K562 (cell line): Measurements from ENCODE around the gene ELP5. TPM values are rescaled to one million over a fixed set of nuclear protein-coding genes. Genes with fewer than 3 reads are reported as not detected.

ENCODE experiments used
- ARNT ChIP-seq, 2 experiments: fragments of 450-650 bp; IDR thresholded peaks; 2 replicates each; pipeline ENCODE4 v1.6.1; 2016; ENCODE audit warnings: mild to moderate bottlenecking in 1 of 2
- BRD9 ChIP-seq: fragments of 450-650 bp; IDR thresholded peaks from 2 replicates; pipeline ENCODE4 v1.6.1; 2018; ENCODE audit warnings: low read depth; ENCODE audit not compliant: partially characterized antibody
- CCNT2 ChIP-seq: IDR thresholded peaks from 2 replicates; pipeline ENCODE4 v1.6.1; 2011; ENCODE audit warnings: borderline replicate concordance, low read depth, mild to moderate bottlenecking, moderate library complexity, mixed read lengths, low read length; ENCODE audit not compliant: insufficient read length; ENCODE audit errors: extremely low read depth
- EGR1 ChIP-seq: fragments of 450-650 bp; conservative IDR thresholded peaks from 2 replicates; pipeline ENCODE4 v1.6.1; 2017; ENCODE audit warnings: mild to moderate bottlenecking
- HDGF ChIP-seq: fragments of 450-650 bp; IDR thresholded peaks from 2 replicates; pipeline ENCODE4 v1.6.1; 2016
- HNRNPL ChIP-seq: fragments of 200-400 bp; formaldehyde crosslinking; IDR thresholded peaks from 2 replicates; pipeline ENCODE4 v1.6.1; 2017; ENCODE audit warnings: low read depth, mild to moderate bottlenecking, low read length
- L3MBTL2 ChIP-seq: fragments of 450-650 bp; IDR thresholded peaks from 2 replicates; pipeline ENCODE4 v1.6.1; 2016; ENCODE audit warnings: mild to moderate bottlenecking, moderate library complexity
- NCOA1 ChIP-seq: fragments of 450-650 bp; IDR thresholded peaks from 2 replicates; pipeline ENCODE4 v1.6.1; 2016; ENCODE audit warnings: low read depth
- NFIC ChIP-seq: fragments of 450-650 bp; IDR thresholded peaks from 2 replicates; pipeline ENCODE4 v1.6.1; 2017; ENCODE audit warnings: mild to moderate bottlenecking, inconsistent platforms
- NR3C1 ChIP-seq: sonication (generic); formaldehyde crosslinking; IDR thresholded peaks from 2 replicates; pipeline ENCODE4 v1.8.1; 2022; ENCODE audit warnings: missing genetic modification reagents
- POLR2AphosphoS5 ChIP-seq: IDR thresholded peaks from 2 replicates; pipeline ENCODE4 v1.6.1; 2011; ENCODE audit warnings: mild to moderate bottlenecking, low read depth, low read length, moderate library complexity; ENCODE audit not compliant: control insufficient read depth, insufficient read depth
- POLR2H ChIP-seq: IDR thresholded peaks from 2 replicates; pipeline ENCODE4 v1.6.1; 2016; ENCODE audit warnings: missing genetic modification characterization, low read depth, mild to moderate bottlenecking, control low read depth, missing compliant biosample characterization, moderate library complexity
- SMAD4 ChIP-seq: fragments of 250-450 bp; sonication (Bioruptor Pico); conservative IDR thresholded peaks from 2 replicates; pipeline ENCODE4 v1.8.0; 2021; ENCODE audit warnings: inconsistent platforms, mild to moderate bottlenecking, moderate library complexity
- STAG1 ChIP-seq: sonication (generic); formaldehyde crosslinking; IDR thresholded peaks from 2 replicates; pipeline ENCODE4 v1.5.0; 2020; ENCODE audit warnings: missing genetic modification reagents, borderline replicate concordance
- TAF9B ChIP-seq: fragments of 450-650 bp; IDR thresholded peaks from 2 replicates; pipeline ENCODE4 v1.6.1; 2018; ENCODE audit warnings: mild to moderate bottlenecking; ENCODE audit not compliant: partially characterized antibody
- TSHZ1 ChIP-seq: fragments of 250-450 bp; sonication (Bioruptor Pico); IDR thresholded peaks from 2 replicates; pipeline ENCODE4 v1.4.0; 2020; ENCODE audit warnings: mild to moderate bottlenecking, moderate library complexity
- U2AF1 ChIP-seq: fragments of 200-400 bp; formaldehyde crosslinking; optimal IDR thresholded peaks from 2 replicates; pipeline ENCODE3; 2017; ENCODE audit warnings: mild to moderate bottlenecking, low read depth, low read length, moderate library complexity
- ZNF274 ChIP-seq: IDR thresholded peaks from 2 replicates; pipeline ENCODE4 v1.6.1; 2011; ENCODE audit warnings: low read depth, mild to moderate bottlenecking, low read length, moderate library complexity, borderline replicate concordance
- polyA plus RNA-seq, 8 experiments: library from polyadenylated mRNA; depleted of rRNA in 4 of 8; stranded (reverse) in 5 of 8; unstranded in 3 of 8; fragments of >200 nt; fragmentation: Nextera tagmentation in 2 of 8; fragmentation: Illumina TruSeq in 1 of 8; extraction: Ambion mirVana in 2 of 8; extraction: Trizol in 1 of 8; gene quantifications; 2 replicates each; pipeline versions ENCODE4 v1.2.1 to v1.2.3, GENCODE V29; 2011 to 2014; ENCODE audit warnings: inconsistent platforms in 1 of 8, missing spikeins in 1 of 8
- total RNA-seq, 7 experiments: library from RNA; depleted of rRNA in 6 of 7; stranded (reverse); fragments of >200 nt in 6 of 7; fragmentation: Illumina TruSeq in 2 of 7; extraction: Trizol in 2 of 7; gene quantifications; 2 replicates each; pipeline versions ENCODE4 v1.2.1 to v1.2.3, GENCODE V29; 2011 to 2021; ENCODE audit warnings: low replicate concordance in 1 of 7
- TF ChIP-seq, protein P1 (sequence below): sonication (generic); formaldehyde crosslinking; IDR thresholded peaks from 2 replicates; pipeline ENCODE4 v1.8.0; 2022; ENCODE audit warnings: missing genetic modification reagents, mild to moderate bottlenecking, borderline replicate concordance
- TF ChIP-seq, protein P2 (sequence below), 2 experiments: fragments of 450-650 bp in 1 of 2; sonication (generic) in 1 of 2; formaldehyde crosslinking; conservative IDR thresholded peaks; 2 replicates each; pipeline versions ENCODE4 v1.4.0 to v1.8.1; 2020 to 2022; ENCODE audit warnings: mild to moderate bottlenecking in 1 of 2, missing genetic modification reagents in 1 of 2

ELP5 gene
- total and polyA plus RNA-seq, 9 of the 15 experiments (the other 6 are each of a cell fraction or from before 2014, with no cell fraction given), result 25.7 to 77.9 (median 52.9) TPM

- 0 out of 2 replicates have a peak, but pooled peaks have one; percentile 46 for TF ChIP-seq POLR2AphosphoS5
- TF ChIP-seq L3MBTL2, result peak; percentile 50; the same call in 1 of the 2 replicates
- no peak for TF ChIP-seq BRD9
- TF ChIP-seq U2AF1, result no peak
- TF ChIP-seq POLR2H (tag), result peak; percentile 58
- TF ChIP-seq SMAD4 (CRISPR knock-in tag), result no peak
- TF ChIP-seq NFIC, result 0 out of 2 replicates have a peak, but pooled peaks have one; percentile 8
- no peak for TF ChIP-seq NR3C1 (CRISPR knock-in tag)
- peak; percentile 71 for TF ChIP-seq EGR1
- no peak for TF ChIP-seq HNRNPL
- TF ChIP-seq CCNT2, result peak; percentile 69
- no peak for TF ChIP-seq TSHZ1 (CRISPR knock-in tag)
- no peak for TF ChIP-seq NCOA1
- TF ChIP-seq, protein P1, sequence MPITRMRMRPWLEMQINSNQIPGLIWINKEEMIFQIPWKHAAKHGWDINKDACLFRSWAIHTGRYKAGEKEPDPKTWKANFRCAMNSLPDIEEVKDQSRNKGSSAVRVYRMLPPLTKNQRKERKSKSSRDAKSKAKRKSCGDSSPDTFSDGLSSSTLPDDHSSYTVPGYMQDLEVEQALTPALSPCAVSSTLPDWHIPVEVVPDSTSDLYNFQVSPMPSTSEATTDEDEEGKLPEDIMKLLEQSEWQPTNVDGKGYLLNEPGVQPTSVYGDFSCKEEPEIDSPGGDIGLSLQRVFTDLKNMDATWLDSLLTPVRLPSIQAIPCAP (CRISPR knock-in tag), result no peak
- no peak for TF ChIP-seq STAG1
- peak; percentile 25 for TF ChIP-seq TAF9B
- TF ChIP-seq, protein P2, sequence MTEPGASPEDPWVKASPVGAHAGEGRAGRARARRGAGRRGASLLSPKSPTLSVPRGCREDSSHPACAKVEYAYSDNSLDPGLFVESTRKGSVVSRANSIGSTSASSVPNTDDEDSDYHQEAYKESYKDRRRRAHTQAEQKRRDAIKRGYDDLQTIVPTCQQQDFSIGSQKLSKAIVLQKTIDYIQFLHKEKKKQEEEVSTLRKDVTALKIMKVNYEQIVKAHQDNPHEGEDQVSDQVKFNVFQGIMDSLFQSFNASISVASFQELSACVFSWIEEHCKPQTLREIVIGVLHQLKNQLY (CRISPR knock-in tag; conservative IDR thresholded peaks at IDR 0.05), result no peak
- no peak for TF ChIP-seq ARNT (IDR thresholded peaks at IDR 0.05)
- no peak for TF ChIP-seq ZNF274
- no peak for TF ChIP-seq HDGF
Observed at GRCh38 chr17:7239091-7240027, 12.7 kb upstream of the ELP5 start, which contains the start of gene PHF23 (continued).
